ENCODE measurements around the gene ENOX1.

- TF ChIP-seq ZNF8 (CRISPR knock-in tag; IDR thresholded peaks at IDR 0.05), result no peak
- no peak for TF ChIP-seq ZFP3 (CRISPR knock-in tag; IDR thresholded peaks at IDR 0.05)
- no peak for TF ChIP-seq GLIS3 (CRISPR knock-in tag; IDR thresholded peaks at IDR 0.05)
- TF ChIP-seq OSR1 (CRISPR knock-in tag; IDR thresholded peaks at IDR 0.05), result no peak
- TF ChIP-seq, protein P1, sequence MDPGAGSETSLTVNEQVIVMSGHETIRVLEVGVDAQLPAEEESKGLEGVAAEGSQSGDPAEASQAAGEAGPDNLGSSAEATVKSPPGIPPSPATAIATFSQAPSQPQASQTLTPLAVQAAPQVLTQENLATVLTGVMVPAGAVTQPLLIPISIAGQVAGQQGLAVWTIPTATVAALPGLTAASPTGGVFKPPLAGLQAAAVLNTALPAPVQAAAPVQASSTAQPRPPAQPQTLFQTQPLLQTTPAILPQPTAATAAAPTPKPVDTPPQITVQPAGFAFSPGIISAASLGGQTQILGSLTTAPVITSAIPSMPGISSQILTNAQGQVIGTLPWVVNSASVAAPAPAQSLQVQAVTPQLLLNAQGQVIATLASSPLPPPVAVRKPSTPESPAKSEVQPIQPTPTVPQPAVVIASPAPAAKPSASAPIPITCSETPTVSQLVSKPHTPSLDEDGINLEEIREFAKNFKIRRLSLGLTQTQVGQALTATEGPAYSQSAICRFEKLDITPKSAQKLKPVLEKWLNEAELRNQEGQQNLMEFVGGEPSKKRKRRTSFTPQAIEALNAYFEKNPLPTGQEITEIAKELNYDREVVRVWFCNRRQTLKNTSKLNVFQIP (CRISPR knock-in tag; IDR thresholded peaks at IDR 0.05; ENCODE audit: borderline replicate concordance, low read depth), result no peak
- no peak for TF ChIP-seq BACH2 (CRISPR knock-in tag; IDR thresholded peaks at IDR 0.05; ENCODE audit: borderline replicate concordance)
- TF ChIP-seq ESRRG (CRISPR knock-in tag; IDR thresholded peaks at IDR 0.05), result no peak
- TF ChIP-seq, protein P2, sequence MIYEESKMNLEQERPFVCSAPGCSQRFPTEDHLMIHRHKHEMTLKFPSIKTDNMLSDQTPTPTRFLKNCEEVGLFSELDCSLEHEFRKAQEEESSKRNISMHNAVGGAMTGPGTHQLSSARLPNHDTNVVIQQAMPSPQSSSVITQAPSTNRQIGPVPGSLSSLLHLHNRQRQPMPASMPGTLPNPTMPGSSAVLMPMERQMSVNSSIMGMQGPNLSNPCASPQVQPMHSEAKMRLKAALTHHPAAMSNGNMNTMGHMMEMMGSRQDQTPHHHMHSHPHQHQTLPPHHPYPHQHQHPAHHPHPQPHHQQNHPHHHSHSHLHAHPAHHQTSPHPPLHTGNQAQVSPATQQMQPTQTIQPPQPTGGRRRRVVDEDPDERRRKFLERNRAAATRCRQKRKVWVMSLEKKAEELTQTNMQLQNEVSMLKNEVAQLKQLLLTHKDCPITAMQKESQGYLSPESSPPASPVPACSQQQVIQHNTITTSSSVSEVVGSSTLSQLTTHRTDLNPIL (CRISPR knock-in tag; IDR thresholded peaks at IDR 0.05; ENCODE audit: low read depth), result no peak
Measured at GRCh38 chr13:43193789-43194420, 592.9 kb downstream of the ENOX1 start.
